Fibroblast of lung (primary cell): ENCODE measurements around the gene SCN1A. TPM values are rescaled to one million over a fixed set of nuclear protein-coding genes. Genes with fewer than 3 reads are reported as not detected.

Source experiments
- DNase-seq, 2 donors: peaks; one replicate each; pipeline versions ENCODE4 v3.0.0 to v3.0.0-alpha.2; 2010; ENCODE audit warnings: low read depth in 2 of 2
- H2AFZ ChIP-seq: 2 replicates; pipeline ENCODE4 v1.5.1; 2012; ENCODE audit warnings: low read length, control low read depth, inconsistent platforms
- H3K27ac ChIP-seq: 2 replicates; pipeline ENCODE4 v1.5.1; 2011; ENCODE audit warnings: low read length, control low read depth; ENCODE audit not compliant: insufficient read depth
- H3K27me3 ChIP-seq: 2 replicates; pipeline ENCODE4 v1.5.1; 2011; ENCODE audit warnings: mild to moderate bottlenecking, low read length; ENCODE audit not compliant: control insufficient read depth, insufficient read depth
- H3K36me3 ChIP-seq: 2 replicates; pipeline ENCODE4 v1.5.1; 2011; ENCODE audit warnings: low read length; ENCODE audit not compliant: control insufficient read depth, insufficient read depth
- H3K4me1 ChIP-seq: 2 replicates; pipeline ENCODE4 v1.5.1; 2011; ENCODE audit warnings: low read length; ENCODE audit not compliant: control insufficient read depth, insufficient read depth; ENCODE audit errors: extremely low read depth
- H3K4me2 ChIP-seq: 2 replicates; pipeline ENCODE4 v1.5.1; 2011; ENCODE audit warnings: low read length, control low read depth; ENCODE audit not compliant: insufficient read depth; ENCODE audit errors: extremely low read depth
- H3K4me3 ChIP-seq, 4 experiments: fragments of 200-600 bp in 1 of 4; sonication (generic) in 1 of 4; replicated peaks in 1 of 4; 2 replicates each; pipeline ENCODE4 v1.5.1; 2011 to 2016; ENCODE audit warnings: low read length in 4 of 4, low read depth in 3 of 4, mild to moderate bottlenecking in 3 of 4, control low read depth in 2 of 4, inconsistent platforms in 1 of 4, mixed read lengths in 1 of 4; ENCODE audit not compliant: insufficient read depth in 1 of 4; ENCODE audit errors: control extremely low read depth in 1 of 4
- H3K79me2 ChIP-seq: 2 replicates; pipeline ENCODE4 v1.5.1; 2012; ENCODE audit warnings: mild to moderate bottlenecking, low read length, inconsistent platforms; ENCODE audit not compliant: control insufficient read depth, insufficient read depth
- H3K9ac ChIP-seq: 2 replicates; pipeline ENCODE4 v1.5.1; 2011; ENCODE audit warnings: mild to moderate bottlenecking, low read length, control low read depth; ENCODE audit not compliant: insufficient read depth
- H3K9me3 ChIP-seq: 2 replicates; pipeline ENCODE4 v1.5.1; 2012; ENCODE audit warnings: low read depth, low read length; ENCODE audit not compliant: control insufficient read depth, insufficient read depth
- H4K20me1 ChIP-seq: 2 replicates; pipeline ENCODE4 v1.5.1; 2011; ENCODE audit warnings: low read length; ENCODE audit not compliant: control insufficient read depth, insufficient read depth; ENCODE audit errors: extremely low read depth
- CTCF ChIP-seq, 2 donors: IDR thresholded peaks in 1 of 2; conservative IDR thresholded peaks in 1 of 2; 1 replicate in 1 of 2; 2 replicates in 1 of 2; pipeline ENCODE4 v1.5.1; 2011 to 2012; ENCODE audit warnings: low read length in 2 of 2, control low read depth in 1 of 2, inconsistent platforms in 1 of 2, low read depth in 1 of 2, mild to moderate bottlenecking in 1 of 2
- EZH2 ChIP-seq: IDR thresholded peaks from 2 replicates; pipeline ENCODE4 v1.5.1; 2012; ENCODE audit warnings: low read length, control low read depth, mild to moderate bottlenecking; ENCODE audit errors: missing control alignments
- polyA plus RNA-seq, 2 donors: library from polyadenylated mRNA; depleted of rRNA in 1 of 2; stranded (reverse) in 1 of 2; unstranded in 1 of 2; fragments of >200 nt; gene quantifications; 2 replicates each; pipeline ENCODE4 v1.2.1, GENCODE V29; 2011 to 2012; ENCODE audit warnings: missing spikeins in 1 of 2
- total RNA-seq: library from RNA; depleted of rRNA; stranded (reverse); fragments of >200 nt; gene quantifications from 2 replicates; pipeline ENCODE4 v1.2.1, GENCODE V29; 2014

SCN1A gene
- total and polyA plus RNA-seq, 2 donors (not counting 1 experiment from before 2014, with no cell fraction given) = 0.05 to 0.50 TPM

DNA sequence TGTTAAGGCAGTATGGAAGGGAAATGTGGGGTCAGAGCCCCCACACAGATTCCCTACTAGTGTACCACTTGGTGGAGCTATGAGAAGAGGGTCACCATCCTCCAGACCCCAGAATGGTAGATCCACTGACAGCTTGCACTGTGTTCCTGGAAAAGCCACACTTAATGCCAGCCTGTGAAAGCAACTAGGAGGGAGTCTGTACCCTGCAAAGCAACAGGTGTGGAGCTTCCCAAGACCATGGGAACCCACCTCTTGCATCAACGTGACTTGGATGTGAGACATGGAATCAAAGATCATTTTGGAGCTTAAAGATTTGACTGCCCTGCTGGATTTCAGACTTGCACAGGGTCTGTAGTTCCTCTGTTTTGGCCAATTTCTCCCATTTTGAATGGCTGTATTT lies 10.8 kb upstream of the SCN1A start:
- no peak overlapping the region for H2AFZ ChIP-seq
- no peaks in the 10 kb centered on the region for H4K20me1 ChIP-seq
- H3K4me3 ChIP-seq = no peak overlapping the region
- TF ChIP-seq EZH2 (no peak), CTCF (conservative IDR thresholded peaks at IDR 0.05 in 1 of 2, IDR thresholded peaks at IDR 0.05 in 1 of 2; ENCODE audit: low read depth in 1 of 2, low read length in 2 of 2) (no peak)
- DNase-seq = no peak
- no peak overlapping the region for H3K4me2 ChIP-seq
- H3K79me2 ChIP-seq = no peaks in the 10 kb centered on the region
- H3K27ac ChIP-seq = no peak overlapping the region
- no peaks in the 10 kb centered on the region for H3K9me3 ChIP-seq
- no peaks in the 10 kb centered on the region for H3K4me1 ChIP-seq
- H3K9ac ChIP-seq = no peak overlapping the region
- H3K27me3 ChIP-seq = no peaks in the 10 kb centered on the region
- H3K36me3 ChIP-seq = no peaks in the 10 kb centered on the region

DNA sequence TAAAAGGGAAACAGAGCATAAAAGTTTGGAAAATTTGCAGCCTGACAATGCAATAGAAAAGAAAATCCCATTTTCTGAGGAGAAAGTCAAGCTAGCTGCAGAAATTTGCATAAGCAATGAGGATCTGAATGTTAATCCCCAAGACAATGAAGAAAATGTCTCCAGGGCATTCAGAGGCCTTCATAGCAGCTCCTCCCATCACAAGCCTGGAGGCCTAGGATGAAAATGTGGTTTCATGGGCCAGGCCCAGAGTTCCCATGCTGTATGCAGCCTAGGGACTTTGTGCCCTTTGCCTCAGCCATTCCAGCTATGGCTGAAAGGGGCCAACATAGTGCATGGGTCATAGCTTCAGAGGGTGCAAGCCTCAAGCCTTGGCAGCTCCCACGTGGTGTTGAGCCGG lies 10.3 kb upstream of the SCN1A start:
- H4K20me1 ChIP-seq = no peaks in the 10 kb centered on the region
- no peaks in the 10 kb centered on the region for H3K36me3 ChIP-seq
- no peak overlapping the region for H2AFZ ChIP-seq
- H3K27ac ChIP-seq = no peak overlapping the region
- no peak overlapping the region for H3K9ac ChIP-seq
- H3K4me3 ChIP-seq = no peak overlapping the region
- H3K79me2 ChIP-seq = no peaks in the 10 kb centered on the region
- H3K27me3 ChIP-seq = no peaks in the 10 kb centered on the region
- H3K4me1 ChIP-seq = no peaks in the 10 kb centered on the region
- DNase-seq = no peak
- H3K4me2 ChIP-seq = no peak overlapping the region
- H3K9me3 ChIP-seq = no peaks in the 10 kb centered on the region
- no peak for TF ChIP-seq EZH2
- no peak for TF ChIP-seq CTCF (conservative IDR thresholded peaks at IDR 0.05 in 1 of 2, IDR thresholded peaks at IDR 0.05 in 1 of 2; ENCODE audit: low read depth in 1 of 2, low read length in 2 of 2)

DNA sequence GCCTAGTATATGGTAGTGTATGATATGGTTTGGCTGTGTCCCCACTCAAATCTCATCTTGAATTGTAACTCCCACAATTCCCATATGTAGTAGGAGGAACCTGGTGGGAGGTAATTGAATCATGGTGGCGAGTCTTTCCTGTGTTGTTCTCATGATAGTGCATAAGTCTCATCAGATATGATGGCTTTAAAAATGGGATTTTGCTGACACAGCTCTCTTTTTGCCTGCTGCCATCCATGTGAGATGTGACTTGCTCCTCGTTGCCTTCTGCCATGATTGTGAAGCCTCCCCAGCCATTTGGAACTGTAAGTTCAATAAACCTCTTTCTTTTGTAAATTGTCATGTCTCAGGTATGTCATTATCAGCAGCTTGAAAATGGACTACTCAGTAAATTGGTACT lies 9.5 kb upstream of the SCN1A start:
- H3K27me3 ChIP-seq = no peaks in the 10 kb centered on the region
- no peak overlapping the region for H3K9ac ChIP-seq
- no peaks in the 10 kb centered on the region for H3K4me1 ChIP-seq
- no peaks in the 10 kb centered on the region for H3K79me2 ChIP-seq
- TF ChIP-seq CTCF (conservative IDR thresholded peaks at IDR 0.05 in 1 of 2, IDR thresholded peaks at IDR 0.05 in 1 of 2; ENCODE audit: low read depth in 1 of 2, low read length in 2 of 2) (no peak), EZH2 (no peak)
- H3K27ac ChIP-seq = no peak overlapping the region
- no peaks in the 10 kb centered on the region for H4K20me1 ChIP-seq
- H3K36me3 ChIP-seq = no peaks in the 10 kb centered on the region
- no peaks in the 10 kb centered on the region for H3K9me3 ChIP-seq
- no peak overlapping the region for H3K4me2 ChIP-seq
- no peak overlapping the region for H2AFZ ChIP-seq
- DNase-seq = no peak
- no peak overlapping the region for H3K4me3 ChIP-seq
